GM10248 (cell line): ENCODE data around the gene LACRT.

Experiments
- CTCF ChIA-PET: fragments of 300-600 bp; sonication (Branson Sonifier 250); formaldehyde crosslinking; extraction: SDS; loops from one replicate; lab custom pipeline; 2021; ENCODE audit warnings: antibody characterized with exemption; lab: Yijun Ruan, JAX
- POLR2A ChIA-PET: fragments of 350-650 bp; sonication (Branson Sonifier 250); formaldehyde crosslinking; extraction: SDS; loops from one replicate; lab custom pipeline; 2020; ENCODE audit warnings: antibody characterized with exemption; lab: Yijun Ruan, JAX
- DNase-seq: peaks from one replicate; pipeline ENCODE4 v3.0.0; 2012; ENCODE audit errors: extremely low spot score
- TF ChIP-seq, protein P1 (sequence below): IDR thresholded peaks from 2 replicates; pipeline ENCODE4 v1.5.1; 2012; ENCODE audit warnings: mild to moderate bottlenecking, low read depth; ENCODE audit errors: extremely low read depth, missing control alignments, control extremely low read depth

Gene LACRT

DNA sequence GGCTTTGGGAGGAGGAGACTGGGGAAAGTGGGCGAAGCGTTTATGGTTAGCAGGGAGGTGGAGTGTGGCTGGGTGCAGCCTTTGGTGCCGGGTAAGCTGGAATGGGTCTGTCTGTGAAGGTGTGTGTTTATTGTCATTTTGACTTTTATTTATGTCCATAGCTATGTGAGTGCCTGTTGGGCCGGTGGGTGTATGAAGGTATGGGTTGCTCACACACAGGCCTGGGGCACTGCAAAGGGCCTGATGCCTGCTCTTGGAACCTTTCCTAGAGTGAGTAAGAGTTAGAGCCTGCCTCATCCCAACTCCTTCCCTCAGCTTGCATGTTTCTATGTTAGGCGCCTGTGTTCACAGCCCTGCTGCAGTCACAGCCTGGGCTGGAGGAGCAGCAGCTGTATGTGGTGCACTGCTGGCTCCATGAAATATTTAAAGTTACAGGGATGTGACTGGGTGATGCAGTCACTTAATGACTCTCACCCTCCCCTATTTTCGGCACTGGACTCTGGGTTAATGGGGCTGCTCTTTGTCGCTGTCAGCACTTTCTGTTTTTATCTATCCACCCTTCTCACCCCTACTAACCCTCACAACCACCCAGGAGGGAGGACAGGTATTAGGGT lies 43.6 kb downstream of the LACRT start:
- ChIA-PET POLR2A (no interaction called here), CTCF (interaction anchor here (1.1 to 5.0 kb wide), 2 partner anchors 10 to 192 kb away, joined by 3 to 58 read pairs; no protein-coding TSS in a partner anchor)
- TF ChIP-seq, protein P1, sequence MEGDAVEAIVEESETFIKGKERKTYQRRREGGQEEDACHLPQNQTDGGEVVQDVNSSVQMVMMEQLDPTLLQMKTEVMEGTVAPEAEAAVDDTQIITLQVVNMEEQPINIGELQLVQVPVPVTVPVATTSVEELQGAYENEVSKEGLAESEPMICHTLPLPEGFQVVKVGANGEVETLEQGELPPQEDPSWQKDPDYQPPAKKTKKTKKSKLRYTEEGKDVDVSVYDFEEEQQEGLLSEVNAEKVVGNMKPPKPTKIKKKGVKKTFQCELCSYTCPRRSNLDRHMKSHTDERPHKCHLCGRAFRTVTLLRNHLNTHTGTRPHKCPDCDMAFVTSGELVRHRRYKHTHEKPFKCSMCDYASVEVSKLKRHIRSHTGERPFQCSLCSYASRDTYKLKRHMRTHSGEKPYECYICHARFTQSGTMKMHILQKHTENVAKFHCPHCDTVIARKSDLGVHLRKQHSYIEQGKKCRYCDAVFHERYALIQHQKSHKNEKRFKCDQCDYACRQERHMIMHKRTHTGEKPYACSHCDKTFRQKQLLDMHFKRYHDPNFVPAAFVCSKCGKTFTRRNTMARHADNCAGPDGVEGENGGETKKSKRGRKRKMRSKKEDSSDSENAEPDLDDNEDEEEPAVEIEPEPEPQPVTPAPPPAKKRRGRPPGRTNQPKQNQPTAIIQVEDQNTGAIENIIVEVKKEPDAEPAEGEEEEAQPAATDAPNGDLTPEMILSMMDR: no peak
- DNase-seq: no peak

DNA sequence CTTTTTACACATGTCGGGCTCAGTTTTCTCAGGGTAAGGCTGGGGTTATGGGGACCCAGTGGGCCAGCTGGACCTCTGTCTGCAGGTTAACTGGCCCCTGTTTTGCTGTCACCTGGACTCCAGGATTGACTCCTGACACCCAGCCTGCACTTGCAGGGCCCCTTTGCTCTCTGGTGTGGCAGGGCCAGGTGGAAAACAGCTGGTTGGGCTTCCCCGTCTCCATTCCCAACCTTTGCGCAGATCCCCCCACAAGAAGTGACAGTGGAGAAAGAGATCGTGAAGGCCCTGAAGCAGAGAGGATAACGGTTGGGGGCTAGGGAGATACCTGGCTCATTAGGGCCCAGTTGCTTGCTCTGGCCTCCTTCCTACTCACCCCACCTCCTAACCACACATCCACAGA lies 44.7 kb downstream of the LACRT start:
- TF ChIP-seq, protein P1: no peak
- DNase-seq: no peak
- POLR2A ChIA-PET: no interaction called here
- CTCF ChIA-PET: interaction anchor here (5.0 kb wide), 1 partner anchor 9 kb away, joined by 58 read pairs; no protein-coding TSS in a partner anchor

DNA sequence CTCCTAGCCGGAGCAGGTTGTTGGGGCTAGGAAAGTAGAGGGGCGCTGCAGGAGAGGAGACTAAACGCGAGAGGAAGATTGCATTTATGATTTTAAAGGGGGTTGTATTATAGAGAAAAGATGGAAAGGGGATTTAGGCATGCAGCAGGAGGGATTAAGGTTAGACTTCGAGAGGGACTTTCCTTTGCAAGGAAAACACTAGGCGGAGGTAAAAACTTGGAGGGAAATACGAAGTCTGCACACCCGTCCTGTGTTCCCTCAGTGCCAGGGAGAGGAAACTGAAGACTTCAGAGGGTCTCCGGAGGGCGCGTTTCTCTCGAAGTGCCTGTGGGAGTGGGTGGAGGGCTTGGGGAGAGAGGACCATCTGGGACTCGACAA lies 45.8 kb downstream of the LACRT start:
- ChIA-PET CTCF (no interaction called here), POLR2A (no interaction called here)
- TF ChIP-seq, protein P1: no peak
- DNase-seq: no peak

DNA sequence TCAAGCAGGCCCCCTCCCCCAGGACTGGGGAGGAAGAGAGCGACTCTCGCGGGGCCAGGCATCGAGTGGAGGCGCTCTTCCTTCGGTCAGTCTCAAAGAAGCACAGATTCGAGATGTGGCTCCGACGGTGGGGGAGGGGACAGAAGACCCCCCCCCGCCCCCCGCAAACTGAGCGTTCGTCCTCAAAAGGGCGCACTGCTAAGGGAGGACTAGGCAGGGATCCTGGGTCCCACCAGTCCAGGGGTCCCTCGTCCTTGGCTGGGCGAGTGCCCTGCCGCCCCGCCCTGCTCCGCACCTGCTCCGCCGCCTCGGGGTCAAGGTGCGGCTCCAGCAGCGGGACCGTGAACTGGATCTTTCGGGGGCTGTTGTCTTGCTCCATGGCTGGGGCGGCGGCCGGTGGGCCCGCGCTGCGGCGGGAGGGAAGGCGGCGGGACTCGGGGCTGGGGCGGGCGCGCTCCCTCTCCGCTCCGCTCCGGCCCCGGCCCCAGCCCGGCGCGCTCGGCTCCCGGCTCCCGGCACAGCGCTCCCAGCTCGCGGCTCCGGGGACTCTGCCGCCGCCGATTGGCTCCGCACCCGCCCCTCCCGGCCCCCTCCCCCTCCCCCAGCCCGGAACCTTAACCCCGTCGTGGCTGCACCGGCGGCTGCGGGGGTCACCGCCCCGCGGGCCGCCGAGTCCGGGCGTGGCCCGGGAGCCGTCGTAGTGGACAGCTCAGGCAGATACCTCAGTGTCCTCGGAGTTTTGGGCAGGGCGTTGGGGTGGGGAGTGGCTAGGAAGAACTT lies 46.4 kb downstream of the LACRT start, which contains the start of gene PPP1R1A:
Gene PPP1R1A (minus strand): TSS at position 550 of the 780 bp plus-strand sequence. CDS start 171 bp downstream, at position 379.
- ChIA-PET CTCF (interaction anchor here (0.9 to 2.6 kb wide), 2 partner anchors 8 kb away, joined by 3 to 15 read pairs; no protein-coding TSS in a partner anchor), POLR2A (no interaction called here)
- TF ChIP-seq, protein P1: no peak
- no peak for DNase-seq

DNA sequence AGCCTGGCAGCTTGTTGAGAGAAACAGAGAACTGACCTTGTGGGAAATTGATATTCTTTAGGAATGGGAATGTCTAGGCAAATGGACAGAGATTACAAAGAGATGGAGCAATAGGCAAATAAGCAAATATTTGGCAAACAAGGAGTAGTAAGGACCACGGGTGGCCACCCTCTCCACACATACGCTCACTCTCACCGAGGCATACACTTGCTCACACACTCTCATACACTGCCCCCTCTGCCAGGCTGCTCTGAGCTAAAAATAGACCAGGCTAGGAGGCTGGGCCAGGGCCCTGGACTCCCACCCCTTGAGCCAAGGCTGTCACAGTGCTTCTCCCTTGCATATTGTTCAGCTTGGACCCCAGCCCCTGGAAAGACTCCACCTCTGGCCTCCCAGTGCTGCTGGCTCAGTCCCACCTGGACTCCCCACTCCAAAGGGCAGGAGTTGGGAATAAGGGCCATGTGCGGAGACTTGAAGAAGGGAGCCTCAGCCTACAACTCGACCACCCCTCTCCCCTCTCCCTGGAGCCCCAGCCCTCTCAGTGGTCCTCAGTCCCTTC lies 47.3 kb downstream of the LACRT start:
- TF ChIP-seq, protein P1: no peak
- CTCF ChIA-PET: interaction anchor here (1.5 to 2.6 kb wide), 2 partner anchors 9 to 16 kb away, joined by 4 to 15 read pairs; no protein-coding TSS in a partner anchor
- no peak for DNase-seq
- POLR2A ChIA-PET: no interaction called here

DNA sequence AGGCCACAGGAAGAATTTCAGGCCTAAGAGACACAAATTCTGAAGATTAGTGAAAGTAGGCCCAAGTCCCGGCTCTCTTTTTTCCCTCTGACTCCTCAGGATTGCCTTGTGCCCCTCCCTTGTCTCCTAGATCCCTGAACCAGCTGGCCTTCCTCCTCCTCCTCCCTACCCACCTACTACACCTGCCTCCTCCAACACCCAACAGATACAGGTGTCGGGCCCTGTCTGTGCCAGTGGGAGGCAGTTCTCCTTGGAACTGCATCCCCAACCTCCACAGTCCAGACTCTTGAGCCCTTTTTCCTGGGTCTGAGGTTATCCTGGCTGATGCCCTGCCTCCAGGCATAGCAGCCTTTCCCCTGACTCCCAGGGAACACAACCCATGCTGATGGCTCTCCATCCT lies 48.1 kb downstream of the LACRT start:
- POLR2A ChIA-PET: no interaction called here
- no peak for DNase-seq
- CTCF ChIA-PET: interaction anchor here (0.6 to 2.6 kb wide), 3 partner anchors 10 to 407 kb away, joined by 3 to 15 read pairs (median 4); no protein-coding TSS in a partner anchor
- TF ChIP-seq, protein P1: no peak
